ENCODE data around the gene TMPRSS7.
"Not testable (repeated sequence)": the region's sequence is repeated elsewhere in the genome, so short reads cannot be mapped to it uniquely, and the experiment has no call there.

The TMPRSS7 gene

GRCh38 chr3:112020674-112021085, 13.9 kb upstream of the TMPRSS7 start:
- H3K4me1 ChIP-seq: no peaks in the 10 kb centered on the region; a peak in 1 of 20 replicates
- H3K4me3 ChIP-seq: no peak overlapping the region
- H3K4me2 ChIP-seq: no peak overlapping the region
- peaks cover 0 to 4% (median 0%) of the 10 kb centered on the region in 11 experiments; a peak in 2 of 22 replicates for H3K9me3 ChIP-seq (replicated peaks in 1 of 11)
- TF ChIP-seq Cebpa-rat (IDR thresholded peaks at IDR 0.05): no peak
- H3K9ac ChIP-seq: no peak overlapping the region
- no peaks in the 10 kb centered on the region for H3K36me3 ChIP-seq
- H3K27me3 ChIP-seq: no peaks in the 10 kb centered on the region
- H4K20me1 ChIP-seq: no peaks in the 10 kb centered on the region
- no peak overlapping the region for H3K27ac ChIP-seq

GRCh38 chr3:112027142-112027541, 7.4 kb upstream of the TMPRSS7 start:
- Histone ChIP-seq H3K9ac (no peak overlapping the region), H4K20me1 (no peaks in the 10 kb centered on the region; a peak in 1 of 22 replicates), H3K4me2 (no peak overlapping the region), H3K9me3 (replicated peaks in 1 of 11) (peaks cover 0 to 4% (median 0%) of the 10 kb centered on the region in 11 experiments; a peak in 2 of 22 replicates), H3K27me3 (no peaks in the 10 kb centered on the region), H3K27ac (no peak overlapping the region), H3K4me3 (no peak overlapping the region), H3K4me1 (no peaks in the 10 kb centered on the region; a peak in 1 of 20 replicates), H3K36me3 (no peaks in the 10 kb centered on the region)
- no peak for TF ChIP-seq Cebpa-rat (IDR thresholded peaks at IDR 0.05)

- Histone ChIP-seq H4K20me1 (no peaks in the 10 kb centered on the region; a peak in 1 of 22 replicates), H3K36me3 (no peaks in the 10 kb centered on the region)
- no peak for TF ChIP-seq Cebpa-rat (IDR thresholded peaks at IDR 0.05)
Observed at GRCh38 chr3:112027826-112028225, 6.7 kb upstream of the TMPRSS7 start.

GRCh38 chr3:112030901-112031300, 3.6 kb upstream of the TMPRSS7 start:
- Histone ChIP-seq H3K9ac (no peak overlapping the region), H3K36me3 (no peaks in the 10 kb centered on the region)

More at GRCh38 chr3:112027826-112028225, 6.7 kb upstream of the TMPRSS7 start:
- Histone ChIP-seq H3K4me1 (no peaks in the 10 kb centered on the region), H3K4me3 (no peak overlapping the region), H3K27me3 (no peaks in the 10 kb centered on the region), H3K9ac (no peak overlapping the region), H3K4me2 (no peak overlapping the region), H3K9me3 (replicated peaks in 1 of 11) (peaks cover 0 to 4% (median 0%) of the 10 kb centered on the region in 11 experiments; a peak in 2 of 22 replicates), H3K27ac (no peak overlapping the region)

GRCh38 chr3:112032098-112032731, 2.3 kb upstream of the TMPRSS7 start:
- TF ChIP-seq Cebpa-rat (IDR thresholded peaks at IDR 0.05): no peak
- Histone ChIP-seq H3K27me3 (no peaks in the 10 kb centered on the region), H3K4me3 (no peak overlapping the region), H3K9me3 (replicated peaks in 1 of 11) (peaks cover 0 to 2% (median 0%) of the 10 kb centered on the region in 11 experiments; a peak in 1 of 22 replicates), H3K9ac (no peak overlapping the region), H3K27ac (no peak overlapping the region), H3K36me3 (no peaks in the 10 kb centered on the region), H4K20me1 (no peaks in the 10 kb centered on the region; a peak in 1 of 22 replicates), H3K4me1 (no peaks in the 10 kb centered on the region), H3K4me2 (no peak overlapping the region)

More at GRCh38 chr3:112030901-112031300, 3.6 kb upstream of the TMPRSS7 start:
- no peaks in the 10 kb centered on the region for H3K4me1 ChIP-seq
- no peak overlapping the region for H3K4me3 ChIP-seq
- H4K20me1 ChIP-seq: no peaks in the 10 kb centered on the region; a peak in 1 of 22 replicates
- H3K27ac ChIP-seq: no peak overlapping the region
- H3K4me2 ChIP-seq: no peak overlapping the region
- no peaks in the 10 kb centered on the region for H3K9me3 ChIP-seq (replicated peaks in 1 of 11)
- H3K27me3 ChIP-seq: no peaks in the 10 kb centered on the region
- TF ChIP-seq Cebpa-rat (IDR thresholded peaks at IDR 0.05): no peak

GRCh38 chr3:112035241-112035640, 705 bp downstream of the TMPRSS7 start:
- no peak overlapping the region for H3K27ac ChIP-seq
- H3K9ac ChIP-seq: no peak overlapping the region
- TF ChIP-seq Cebpa-rat (IDR thresholded peaks at IDR 0.05): no peak
- H3K36me3 ChIP-seq: no peaks in the 10 kb centered on the region
- H4K20me1 ChIP-seq: no peaks in the 10 kb centered on the region; a peak in 1 of 22 replicates
- peaks cover 0 to 6% (median 0%) of the 10 kb centered on the region in 11 experiments; a peak in 1 of 22 replicates for H3K9me3 ChIP-seq (replicated peaks in 1 of 11)
- H3K4me1 ChIP-seq: no peaks in the 10 kb centered on the region; a peak in 1 of 20 replicates
- no peak overlapping the region for H3K4me3 ChIP-seq
- H3K27me3 ChIP-seq: no peaks in the 10 kb centered on the region
- no peak overlapping the region for H3K4me2 ChIP-seq

- H3K27ac ChIP-seq; H3K27me3 ChIP-seq; H3K4me2 ChIP-seq; H3K9me3 ChIP-seq (replicated peaks in 1 of 11); H3K9ac ChIP-seq; H3K4me3 ChIP-seq; H3K4me1 ChIP-seq; H4K20me1 ChIP-seq; H3K36me3 ChIP-seq: not testable (repeated sequence)
Observed at GRCh38 chr3:112037194-112037593, 2.7 kb downstream of the TMPRSS7 start.

GRCh38 chr3:112038863-112039262, 4.3 kb downstream of the TMPRSS7 start:
- peaks cover 0 to 6% (median 0%) of the 10 kb centered on the region in 11 experiments; a peak in 1 of 22 replicates for H3K9me3 ChIP-seq (replicated peaks in 1 of 11)
- no peaks in the 10 kb centered on the region for H3K27me3 ChIP-seq
- TF ChIP-seq Cebpa-rat (IDR thresholded peaks at IDR 0.05): no peak
- no peak overlapping the region for H3K27ac ChIP-seq
- no peak overlapping the region for H3K4me2 ChIP-seq
- no peaks in the 10 kb centered on the region for H3K36me3 ChIP-seq
- H3K4me3 ChIP-seq: no peak overlapping the region
- H3K9ac ChIP-seq: no peak overlapping the region
- no peaks in the 10 kb centered on the region for H4K20me1 ChIP-seq
- no peaks in the 10 kb centered on the region; a peak in 1 of 20 replicates for H3K4me1 ChIP-seq

- H3K4me1 ChIP-seq: no peaks in the 10 kb centered on the region; a peak in 1 of 20 replicates
- H3K36me3 ChIP-seq: no peaks in the 10 kb centered on the region
- no peak overlapping the region for H3K27ac ChIP-seq
- no peak overlapping the region for H3K4me2 ChIP-seq
- TF ChIP-seq Cebpa-rat (IDR thresholded peaks at IDR 0.05): no peak
- no peak overlapping the region for H3K9ac ChIP-seq
- H3K27me3 ChIP-seq: no peaks in the 10 kb centered on the region
- no peaks in the 10 kb centered on the region for H4K20me1 ChIP-seq
- H3K9me3 ChIP-seq (replicated peaks in 1 of 11): peaks cover 0 to 6% (median 0%) of the 10 kb centered on the region in 11 experiments; a peak in 1 of 22 replicates
- no peak overlapping the region for H3K4me3 ChIP-seq
Observed at GRCh38 chr3:112041321-112041720, 6.8 kb downstream of the TMPRSS7 start.

- Histone ChIP-seq H3K9ac (no peak overlapping the region), H3K4me3 (no peak overlapping the region), H3K4me2 (no peak overlapping the region), H3K9me3 (replicated peaks in 1 of 11) (no peaks in the 10 kb centered on the region), H3K27ac (no peak overlapping the region), H3K36me3 (no peaks in the 10 kb centered on the region), H3K27me3 (no peaks in the 10 kb centered on the region), H4K20me1 (no peaks in the 10 kb centered on the region), H3K4me1 (no peaks in the 10 kb centered on the region; a peak in 1 of 20 replicates)
- TF ChIP-seq Cebpa-rat (IDR thresholded peaks at IDR 0.05): no peak
Observed at GRCh38 chr3:112042842-112043280, 8.3 kb downstream of the TMPRSS7 start.

Measured in BLaER1 treated with 17β-estradiol and CSF1 and Interleukin-3, amounts not matched to agents 10 nM and 100 nM (cell line).